ENCODE data around the gene HACD1.

HACD1 gene

DNA sequence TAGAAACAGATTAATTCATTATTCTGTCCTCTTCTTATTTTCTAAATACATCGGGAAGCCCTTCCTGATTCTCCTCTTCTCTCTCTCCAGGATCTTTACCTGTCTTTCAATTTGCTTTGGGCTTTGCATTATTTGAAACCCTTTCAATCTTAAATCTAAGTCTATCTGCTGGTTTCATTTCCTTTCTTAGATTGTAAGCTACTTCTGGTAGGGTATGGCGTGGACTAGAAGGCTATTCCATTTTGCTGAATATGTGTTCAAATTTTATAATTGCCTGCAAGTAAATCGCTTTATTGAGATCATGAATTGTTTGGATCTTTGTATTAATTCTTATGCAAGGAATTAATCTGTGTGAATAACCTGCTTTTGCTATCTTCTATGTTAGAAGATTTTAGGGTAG, 37.8 kb upstream of the HACD1 start:
- Histone ChIP-seq H3K27ac (no peak overlapping the region), H3K4me1 (no peaks in the 10 kb centered on the region), H3K9me3 (peaks cover 66% of the 10 kb centered on the region), H3K4me3 (no peak overlapping the region), H3K36me3 (peaks cover 53% of the 10 kb centered on the region), H3K9ac (no peak overlapping the region), H3K4me2 (no peak overlapping the region), H4K20me1 (peaks cover 46% of the 10 kb centered on the region), H3K27me3 (no peaks in the 10 kb centered on the region)
- TF ChIP-seq Cebpa-rat (IDR thresholded peaks at IDR 0.05): no peak

DNA sequence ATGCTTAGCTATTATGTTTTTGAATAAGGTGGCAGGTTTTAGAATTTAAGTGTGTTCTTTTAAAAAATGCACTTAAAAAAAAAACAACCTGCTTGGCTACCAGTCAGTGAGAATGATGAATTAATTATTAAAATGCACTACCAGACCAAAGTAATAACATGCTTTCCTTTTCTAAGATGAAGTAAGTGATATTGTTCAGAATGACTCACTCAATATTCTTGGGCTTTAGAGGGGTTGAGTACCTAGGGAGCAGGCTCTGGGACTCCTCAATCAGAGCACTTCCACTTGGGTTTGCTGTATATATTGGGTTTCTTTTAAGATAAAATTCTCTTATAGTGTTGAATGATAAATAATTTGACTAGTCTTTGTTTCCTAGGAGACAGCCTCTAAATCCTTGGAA, 35.4 kb upstream of the HACD1 start:
- Histone ChIP-seq H3K4me3 (no peak overlapping the region), H3K4me1 (no peaks in the 10 kb centered on the region), H3K4me2 (no peak overlapping the region), H3K9me3 (peaks cover 82% of the 10 kb centered on the region), H3K36me3 (peaks cover 75% of the 10 kb centered on the region), H4K20me1 (peaks cover 26% of the 10 kb centered on the region), H3K27me3 (no peaks in the 10 kb centered on the region), H3K9ac (no peak overlapping the region), H3K27ac (no peak overlapping the region)
- no peak for TF ChIP-seq Cebpa-rat (IDR thresholded peaks at IDR 0.05)

DNA sequence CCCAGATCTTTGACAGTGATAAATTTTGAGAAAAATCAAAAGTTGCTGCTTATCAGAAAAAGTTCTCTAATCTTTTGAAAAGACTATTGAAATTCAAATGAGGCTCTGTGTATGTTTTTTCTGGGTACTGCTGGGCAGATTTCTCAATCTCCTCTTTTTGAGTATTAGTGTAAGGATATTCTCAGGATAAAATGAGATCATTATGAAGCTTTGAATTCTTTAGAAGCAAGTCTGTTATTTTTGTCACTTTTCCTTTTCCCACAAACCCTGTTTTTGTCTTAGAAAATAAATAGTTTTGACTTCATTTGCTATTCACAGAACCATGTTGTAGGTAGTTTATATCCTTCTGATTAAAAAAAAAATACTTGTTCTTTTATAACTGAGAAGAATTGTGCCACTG, 34.7 kb upstream of the HACD1 start:
- no peak overlapping the region for H3K4me2 ChIP-seq
- peaks cover 73% of the 10 kb centered on the region for H3K36me3 ChIP-seq
- no peak overlapping the region for H3K4me3 ChIP-seq
- H3K4me1 ChIP-seq: no peaks in the 10 kb centered on the region
- H4K20me1 ChIP-seq: peaks cover 19% of the 10 kb centered on the region
- H3K9ac ChIP-seq: no peak overlapping the region
- no peak overlapping the region for H3K27ac ChIP-seq
- no peak for TF ChIP-seq Cebpa-rat (IDR thresholded peaks at IDR 0.05)
- H3K27me3 ChIP-seq: no peaks in the 10 kb centered on the region
- peaks cover 76% of the 10 kb centered on the region for H3K9me3 ChIP-seq

- H3K9me3 ChIP-seq: peaks cover 61% of the 10 kb centered on the region
- no peaks in the 10 kb centered on the region for H3K27me3 ChIP-seq
- H3K36me3 ChIP-seq: peaks cover 62% of the 10 kb centered on the region
- H3K9ac ChIP-seq: no peak overlapping the region
- no peak overlapping the region for H3K4me3 ChIP-seq
- H3K4me2 ChIP-seq: no peak overlapping the region
- no peak overlapping the region for H3K27ac ChIP-seq
- no peak for TF ChIP-seq Cebpa-rat (IDR thresholded peaks at IDR 0.05)
- peaks cover 10% of the 10 kb centered on the region for H3K4me1 ChIP-seq
- H4K20me1 ChIP-seq: peaks cover 15% of the 10 kb centered on the region
Measured at GRCh38 chr10:17650416-17650815, 33.2 kb upstream of the HACD1 start.

DNA sequence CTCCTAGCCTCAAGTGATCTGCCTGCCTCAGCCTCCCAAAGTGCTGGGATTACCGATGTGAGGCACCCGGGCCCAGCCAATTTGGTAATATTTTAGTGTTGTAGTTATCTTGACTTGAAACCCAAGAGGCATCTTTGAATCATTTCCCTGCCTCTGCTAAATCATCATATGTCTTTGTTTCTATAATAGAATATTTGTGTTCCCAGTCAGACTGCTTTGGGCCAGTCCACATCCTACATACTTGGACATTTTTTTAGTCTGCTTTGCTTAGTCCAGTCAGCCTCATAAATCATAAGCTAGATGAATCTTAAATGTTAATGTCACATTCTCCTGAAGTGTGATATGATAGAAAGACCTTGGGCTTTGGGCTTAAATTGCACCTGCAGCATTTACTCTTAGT, 32.7 kb upstream of the HACD1 start:
- no peak overlapping the region for H3K9ac ChIP-seq

GRCh38 chr10:17649052-17649451, 31.9 kb upstream of the HACD1 start:
- no peak overlapping the region for H3K27ac ChIP-seq
- H3K4me3 ChIP-seq: no peak overlapping the region
- peaks cover 61% of the 10 kb centered on the region for H3K36me3 ChIP-seq
- H3K4me2 ChIP-seq: no peak overlapping the region
- H3K9ac ChIP-seq: no peak overlapping the region
- peaks cover 56% of the 10 kb centered on the region for H3K9me3 ChIP-seq
- peaks cover 22% of the 10 kb centered on the region for H4K20me1 ChIP-seq
- no peak for TF ChIP-seq Cebpa-rat (IDR thresholded peaks at IDR 0.05)
- peaks cover 17% of the 10 kb centered on the region for H3K4me1 ChIP-seq
- no peaks in the 10 kb centered on the region for H3K27me3 ChIP-seq

More for the DNA sequence above, 32.7 kb upstream of the HACD1 start:
- peaks cover 17% of the 10 kb centered on the region for H4K20me1 ChIP-seq
- TF ChIP-seq Cebpa-rat (IDR thresholded peaks at IDR 0.05): no peak
- H3K4me3 ChIP-seq: no peak overlapping the region
- peaks cover 62% of the 10 kb centered on the region for H3K36me3 ChIP-seq
- no peak overlapping the region for H3K27ac ChIP-seq
- H3K4me2 ChIP-seq: no peak overlapping the region
- peaks cover 60% of the 10 kb centered on the region for H3K9me3 ChIP-seq
- H3K4me1 ChIP-seq: peaks cover 16% of the 10 kb centered on the region
- H3K27me3 ChIP-seq: no peaks in the 10 kb centered on the region

DNA sequence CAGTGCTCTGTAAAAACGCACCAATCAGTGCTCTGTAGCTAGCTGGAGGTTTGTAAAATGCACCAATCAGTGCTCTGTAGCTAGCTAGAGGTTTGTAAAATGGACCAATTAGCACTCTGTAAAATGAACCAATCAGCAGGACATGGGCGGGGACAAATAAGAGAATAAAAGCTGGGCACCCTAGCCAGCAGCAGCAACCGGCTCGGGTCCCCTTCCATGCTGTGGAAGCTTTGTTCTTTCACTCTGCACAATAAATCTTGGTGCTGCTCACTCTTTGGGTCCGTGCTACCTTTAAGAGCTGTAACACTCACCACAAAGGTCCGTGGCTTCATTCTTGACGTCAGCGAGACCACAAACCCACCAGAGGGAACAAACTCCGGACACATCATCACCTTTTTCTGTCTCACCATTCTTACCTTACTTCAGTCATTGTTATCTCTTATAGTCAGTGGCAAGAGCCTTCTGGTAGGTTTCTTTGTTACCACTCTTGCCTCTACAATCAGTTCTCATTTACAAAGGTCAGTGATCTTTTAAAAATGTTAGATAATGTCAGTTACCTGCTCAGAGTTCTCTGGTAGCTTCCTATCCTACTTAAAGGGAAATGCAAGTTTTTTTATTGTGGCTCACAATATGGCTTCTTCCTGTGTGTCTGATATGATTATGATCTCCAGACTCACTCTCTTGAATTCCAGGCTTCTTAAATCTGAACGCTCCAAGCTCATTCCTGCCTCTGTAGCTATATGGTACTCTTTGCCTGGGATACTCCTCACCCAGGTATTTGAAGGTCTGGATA, 31.3 kb upstream of the HACD1 start:
- peaks cover 54% of the 10 kb centered on the region for H3K36me3 ChIP-seq
- H3K9ac ChIP-seq: no peak overlapping the region
- peaks cover 22% of the 10 kb centered on the region for H4K20me1 ChIP-seq
- no peaks in the 10 kb centered on the region for H3K27me3 ChIP-seq
- no peak overlapping the region for H3K27ac ChIP-seq
- H3K9me3 ChIP-seq: peaks cover 50% of the 10 kb centered on the region
- H3K4me1 ChIP-seq: peaks cover 17% of the 10 kb centered on the region
- no peak overlapping the region for H3K4me2 ChIP-seq
- no peak overlapping the region for H3K4me3 ChIP-seq
- TF ChIP-seq Cebpa-rat (IDR thresholded peaks at IDR 0.05): no peak

DNA sequence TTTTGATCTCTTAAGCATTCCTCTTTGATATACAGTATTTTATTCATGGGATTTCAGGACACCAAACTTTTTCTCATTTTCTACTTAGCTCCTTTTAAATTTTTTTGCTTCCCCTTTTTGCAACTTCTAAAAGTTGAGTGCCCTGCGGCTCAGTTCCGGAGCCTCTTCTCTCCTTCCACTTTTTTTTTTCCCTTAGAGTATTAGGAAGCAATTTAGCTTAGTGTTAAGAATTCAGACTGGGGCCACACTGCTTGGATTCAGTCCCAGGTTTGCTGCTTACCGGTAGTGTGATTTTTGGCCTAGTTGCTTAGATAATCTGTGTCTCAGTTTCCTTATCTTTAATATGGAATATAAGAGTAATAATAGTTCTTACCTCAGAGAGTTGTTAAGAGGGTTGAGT, 30.2 kb upstream of the HACD1 start:
- Histone ChIP-seq H3K4me3 (no peak overlapping the region), H3K27ac (no peak overlapping the region), H3K27me3 (no peaks in the 10 kb centered on the region), H4K20me1 (peaks cover 22% of the 10 kb centered on the region), H3K4me1 (peaks cover 25% of the 10 kb centered on the region), H3K9ac (no peak overlapping the region), H3K9me3 (peaks cover 40% of the 10 kb centered on the region), H3K36me3 (peaks cover 44% of the 10 kb centered on the region), H3K4me2 (no peak overlapping the region)
- TF ChIP-seq Cebpa-rat (IDR thresholded peaks at IDR 0.05): no peak

GRCh38 chr10:17645621-17646345, 28.6 kb upstream of the HACD1 start:
- Histone ChIP-seq H4K20me1 (peaks cover 22% of the 10 kb centered on the region), H3K27ac (peak overlapping the region; percentile 96; the same call in 1 of the 2 replicates), H3K9me3 (peaks cover 27% of the 10 kb centered on the region), H3K4me2 (peak overlapping the region; percentile 86), H3K27me3 (no peaks in the 10 kb centered on the region), H3K4me1 (peaks cover 35% of the 10 kb centered on the region), H3K4me3 (peak overlapping the region; percentile 85), H3K36me3 (peaks cover 30% of the 10 kb centered on the region), H3K9ac (peak overlapping the region; percentile 89)
- TF ChIP-seq Cebpa-rat (IDR thresholded peaks at IDR 0.05): no peak

DNA sequence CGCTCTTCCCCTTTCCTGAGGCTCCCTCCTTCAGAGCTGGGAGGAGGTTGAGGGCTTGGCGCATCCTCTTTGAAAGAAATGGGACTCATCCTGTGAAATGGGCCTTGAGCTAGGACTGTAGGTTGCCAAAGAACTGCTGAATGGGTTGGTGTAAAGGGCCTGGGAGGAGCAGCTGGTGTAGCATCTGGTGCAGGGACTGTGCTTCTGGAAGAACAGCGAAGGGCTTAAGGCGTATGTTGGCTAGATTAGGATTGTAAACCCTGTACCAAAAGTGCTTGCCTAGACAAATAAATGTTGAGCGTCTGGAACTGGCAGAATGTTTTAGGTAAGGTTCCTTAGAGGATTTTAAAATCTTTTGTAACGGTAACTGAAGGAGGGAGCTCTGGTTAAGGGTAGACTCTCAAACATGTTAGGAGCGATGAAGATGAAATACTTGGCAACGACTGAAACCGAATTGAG, 27.3 kb upstream of the HACD1 start:
- H3K4me2 ChIP-seq: peak overlapping the region; percentile 86
- no peaks in the 10 kb centered on the region for H3K27me3 ChIP-seq
- peaks cover 18% of the 10 kb centered on the region for H3K36me3 ChIP-seq
- H3K27ac ChIP-seq: peak overlapping the region; percentile 96
- peak overlapping the region; percentile 89 for H3K9ac ChIP-seq
- peaks cover 22% of the 10 kb centered on the region for H4K20me1 ChIP-seq
- H3K4me3 ChIP-seq: peak overlapping the region; percentile 85
- TF ChIP-seq Cebpa-rat (IDR thresholded peaks at IDR 0.05): no peak
- peaks cover 35% of the 10 kb centered on the region for H3K4me1 ChIP-seq
- peaks cover 14% of the 10 kb centered on the region for H3K9me3 ChIP-seq

Data from BLaER1 (cell line).